Activated naive CD8-positive, alpha-beta T cell treated with anti-CD3 and anti-CD28 coated beads, Interleukin-2, amount 50 U/mL, for 24 hours (primary cell): ENCODE measurements around the gene USP32.
A peak's percentile ranks its signal among the peaks of the same experiment; 100 is the strongest.

Source experiments
- ATAC-seq: fragments of 150-1000 bp; cut with Tn5 transposase; one replicate; pipeline ENCODE4 v1.10.0; 2021
- DNase-seq: peaks from one replicate; pipeline ENCODE4 v3.0.0; 2021
- H3K27ac Mint-ChIP-seq: one replicate; pipeline ENCODE4 v1.8.0; 2021; ENCODE audit warnings: mild to moderate bottlenecking, mixed read lengths
- H3K27me3 Mint-ChIP-seq: one replicate; pipeline ENCODE4 v1.8.0; 2021; ENCODE audit warnings: mixed read lengths
- H3K36me3 Mint-ChIP-seq: one replicate; pipeline ENCODE4 v1.8.0; 2021; ENCODE audit warnings: low read depth, mixed read lengths
- H3K4me1 Mint-ChIP-seq: one replicate; pipeline ENCODE4 v1.8.0; 2021; ENCODE audit warnings: mixed read lengths
- H3K4me3 Mint-ChIP-seq: one replicate; pipeline ENCODE4 v1.8.0; 2021; ENCODE audit warnings: mild to moderate bottlenecking, moderate library complexity, mixed read lengths
- H3K9me3 Mint-ChIP-seq: one replicate; pipeline ENCODE4 v1.8.0; 2021; ENCODE audit warnings: mixed read lengths

Gene USP32

DNA sequence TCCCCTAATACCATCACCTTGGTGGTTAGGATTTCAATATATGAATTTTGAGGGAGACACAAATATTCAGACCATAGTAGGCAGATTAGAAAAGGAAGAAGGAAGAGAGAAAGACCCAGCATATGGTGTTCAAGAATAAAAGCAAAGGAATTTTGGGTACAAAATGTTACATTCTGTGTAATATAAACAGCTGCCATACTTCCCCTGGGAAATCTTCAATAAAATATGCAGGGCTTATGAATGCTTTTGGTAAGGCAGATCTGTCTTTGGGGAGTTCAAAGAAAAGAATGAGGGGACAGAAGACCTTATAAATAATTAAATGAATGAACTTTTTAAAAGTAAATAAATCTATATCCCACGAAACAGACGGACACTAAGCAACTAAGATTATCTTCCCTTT lies 91.9 kb downstream of the USP32 start:
- Mint-ChIP-seq H3K36me3 (peaks cover 6% of the 10 kb centered on the region), H3K27ac (no peak overlapping the region), H3K9me3 (no peaks in the 10 kb centered on the region), H3K4me1 (peaks cover 17% of the 10 kb centered on the region), H3K27me3 (no peaks in the 10 kb centered on the region), H3K4me3 (no peak overlapping the region)
- DNase-seq (no peak), ATAC-seq (no peak)

- Mint-ChIP-seq H3K4me1 (no peaks in the 10 kb centered on the region), H3K4me3 (no peak overlapping the region), H3K9me3 (no peaks in the 10 kb centered on the region), H3K36me3 (peaks cover 12% of the 10 kb centered on the region), H3K27me3 (no peaks in the 10 kb centered on the region), H3K27ac (no peak overlapping the region)
- ATAC-seq (no peak), DNase-seq (no peak)
Observed at GRCh38 chr17:60297760-60298401, 94.1 kb downstream of the USP32 start.

DNA sequence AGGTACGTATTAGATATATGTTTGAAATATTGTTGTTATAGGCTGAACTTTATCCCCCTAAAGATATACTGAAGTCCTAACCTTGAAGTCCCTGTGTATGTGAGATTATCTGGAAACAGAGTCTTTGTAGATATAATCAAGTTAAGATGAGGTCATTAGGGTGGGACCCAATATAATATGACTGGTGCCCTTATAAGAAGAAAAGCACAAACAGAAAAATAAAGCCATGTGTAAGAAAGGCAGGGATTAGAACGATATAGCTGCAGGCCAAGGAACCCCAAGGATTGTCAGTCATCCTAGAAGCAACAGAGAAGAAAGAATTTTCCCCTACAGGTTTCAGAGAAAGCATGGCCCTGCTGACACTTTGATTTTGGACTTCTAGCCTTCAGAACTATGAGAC lies 95.8 kb downstream of the USP32 start:
- Mint-ChIP-seq H3K4me3 (no peak overlapping the region), H3K27ac (no peak overlapping the region), H3K36me3 (peaks cover 16% of the 10 kb centered on the region), H3K27me3 (no peaks in the 10 kb centered on the region), H3K4me1 (no peaks in the 10 kb centered on the region), H3K9me3 (no peaks in the 10 kb centered on the region)
- DNase-seq, result no peak
- no peak for ATAC-seq

- DNase-seq (no peak), ATAC-seq (no peak)
- no peak overlapping the region for H3K4me3 Mint-ChIP-seq
- no peaks in the 10 kb centered on the region for H3K9me3 Mint-ChIP-seq
- H3K27me3 Mint-ChIP-seq, result no peaks in the 10 kb centered on the region
- H3K4me1 Mint-ChIP-seq, result no peaks in the 10 kb centered on the region
- H3K36me3 Mint-ChIP-seq, result peaks cover 16% of the 10 kb centered on the region
- H3K27ac Mint-ChIP-seq, result no peak overlapping the region
Observed at GRCh38 chr17:60293580-60294335, 98.2 kb downstream of the USP32 start.

DNA sequence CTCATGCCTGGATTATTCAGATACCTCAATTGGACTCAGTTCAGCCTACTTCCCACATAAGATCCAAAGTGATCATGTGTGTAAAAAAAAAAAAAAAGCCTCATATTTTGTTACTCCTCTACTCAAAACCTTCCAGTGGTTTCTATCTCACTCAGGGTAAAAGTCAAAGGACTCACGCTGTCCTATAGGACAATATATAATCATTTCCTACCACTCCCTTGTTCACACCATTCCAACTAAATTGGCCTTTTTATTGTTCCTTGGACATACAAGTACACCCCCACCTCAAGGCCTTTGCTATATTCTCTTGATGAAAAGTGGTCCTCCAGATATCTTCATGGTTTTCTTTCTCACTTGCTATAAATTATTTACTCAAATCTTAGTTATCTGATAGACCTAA lies 99.2 kb downstream of the USP32 start:
- DNase-seq, result no peak
- peaks cover 16% of the 10 kb centered on the region for H3K36me3 Mint-ChIP-seq
- no peak for ATAC-seq
- H3K4me1 Mint-ChIP-seq, result no peaks in the 10 kb centered on the region
- H3K27me3 Mint-ChIP-seq, result no peaks in the 10 kb centered on the region
- H3K9me3 Mint-ChIP-seq, result no peaks in the 10 kb centered on the region
- no peak overlapping the region for H3K27ac Mint-ChIP-seq
- H3K4me3 Mint-ChIP-seq, result no peak overlapping the region

GRCh38 chr17:60284709-60285108 lies 107.2 kb downstream of the USP32 start:
- no peaks in the 10 kb centered on the region for H3K4me1 Mint-ChIP-seq
- ATAC-seq, result no peak
- H3K27me3 Mint-ChIP-seq, result no peaks in the 10 kb centered on the region
- H3K27ac Mint-ChIP-seq, result peak overlapping the region; percentile 4
- H3K4me3 Mint-ChIP-seq, result no peak overlapping the region
- peaks cover 11% of the 10 kb centered on the region for H3K36me3 Mint-ChIP-seq
- no peak for DNase-seq
- no peaks in the 10 kb centered on the region for H3K9me3 Mint-ChIP-seq

GRCh38 chr17:60283816-60284215 lies 108.1 kb downstream of the USP32 start:
- ATAC-seq, result no peak
- DNase-seq, result no peak
- no peaks in the 10 kb centered on the region for H3K4me1 Mint-ChIP-seq
- H3K27me3 Mint-ChIP-seq, result no peaks in the 10 kb centered on the region
- no peak overlapping the region for H3K4me3 Mint-ChIP-seq
- no peaks in the 10 kb centered on the region for H3K9me3 Mint-ChIP-seq
- H3K27ac Mint-ChIP-seq, result no peak overlapping the region
- peaks cover 11% of the 10 kb centered on the region for H3K36me3 Mint-ChIP-seq

GRCh38 chr17:60280673-60281072 lies 111.3 kb downstream of the USP32 start:
- Mint-ChIP-seq H3K4me3 (no peak overlapping the region), H3K27ac (no peak overlapping the region), H3K27me3 (no peaks in the 10 kb centered on the region), H3K9me3 (no peaks in the 10 kb centered on the region), H3K36me3 (peaks cover 4% of the 10 kb centered on the region), H3K4me1 (peaks cover 2% of the 10 kb centered on the region)
- DNase-seq (no peak), ATAC-seq (no peak)

GRCh38 chr17:60278237-60278636 lies 113.7 kb downstream of the USP32 start:
- ATAC-seq (no peak), DNase-seq (no peak)
- no peaks in the 10 kb centered on the region for H3K36me3 Mint-ChIP-seq
- H3K27me3 Mint-ChIP-seq, result no peaks in the 10 kb centered on the region
- H3K4me1 Mint-ChIP-seq, result peaks cover 2% of the 10 kb centered on the region
- H3K27ac Mint-ChIP-seq, result no peak overlapping the region
- no peaks in the 10 kb centered on the region for H3K9me3 Mint-ChIP-seq
- H3K4me3 Mint-ChIP-seq, result no peak overlapping the region

GRCh38 chr17:60277258-60277657 lies 114.7 kb downstream of the USP32 start:
- DNase-seq (no peak), ATAC-seq (no peak)
- Mint-ChIP-seq H3K4me3 (no peak overlapping the region), H3K27ac (no peak overlapping the region), H3K27me3 (no peaks in the 10 kb centered on the region), H3K4me1 (peaks cover 2% of the 10 kb centered on the region), H3K9me3 (no peaks in the 10 kb centered on the region), H3K36me3 (peaks cover 3% of the 10 kb centered on the region)

GRCh38 chr17:60269417-60269816 lies 122.5 kb downstream of the USP32 start:
- Mint-ChIP-seq H3K4me3 (no peak overlapping the region), H3K27ac (no peak overlapping the region), H3K36me3 (peaks cover 14% of the 10 kb centered on the region), H3K4me1 (no peaks in the 10 kb centered on the region), H3K27me3 (no peaks in the 10 kb centered on the region), H3K9me3 (no peaks in the 10 kb centered on the region)
- ATAC-seq (no peak), DNase-seq (no peak)

DNA sequence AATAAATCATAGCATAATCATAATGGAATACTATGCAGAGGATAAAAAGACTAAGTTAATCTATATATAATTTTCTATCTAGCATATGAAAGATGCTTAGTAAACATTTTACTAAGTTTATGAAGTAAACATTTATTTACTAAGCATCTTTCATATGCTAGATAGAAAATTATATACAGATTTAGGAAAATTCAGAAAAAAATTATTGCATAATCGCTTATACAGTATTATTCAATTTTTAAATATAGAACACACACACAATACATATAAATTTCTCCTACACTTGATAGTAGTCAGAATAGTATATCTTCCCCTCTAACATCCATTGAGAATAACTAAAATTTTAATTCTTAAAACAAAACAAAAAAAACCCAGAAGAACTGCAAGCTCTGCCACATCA lies 131.4 kb downstream of the USP32 start:
- DNase-seq (no peak), ATAC-seq (no peak)
- peaks cover 20% of the 10 kb centered on the region for H3K36me3 Mint-ChIP-seq
- H3K4me1 Mint-ChIP-seq, result no peaks in the 10 kb centered on the region
- no peak overlapping the region for H3K27ac Mint-ChIP-seq
- no peaks in the 10 kb centered on the region for H3K9me3 Mint-ChIP-seq
- no peak overlapping the region for H3K4me3 Mint-ChIP-seq
- H3K27me3 Mint-ChIP-seq, result no peaks in the 10 kb centered on the region

DNA sequence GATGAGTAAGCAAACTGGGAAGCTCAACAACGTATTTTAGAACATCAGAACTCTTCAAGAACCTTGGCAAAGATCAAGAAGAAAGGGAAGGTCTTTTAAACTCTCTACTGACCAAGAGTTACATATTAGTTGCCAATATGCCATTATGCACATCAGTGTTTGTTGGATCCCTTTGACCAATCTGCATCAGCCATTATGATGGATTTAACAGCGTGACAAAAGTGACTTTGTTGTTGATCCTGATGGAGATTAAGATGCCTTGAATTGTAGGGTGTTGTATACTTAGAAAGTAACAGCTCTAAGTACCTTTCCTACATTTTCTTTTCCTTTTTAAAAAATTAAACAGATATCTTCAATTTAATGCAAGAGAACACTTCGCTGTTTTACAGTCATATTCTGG lies 133.6 kb downstream of the USP32 start:
- no peaks in the 10 kb centered on the region for H3K27me3 Mint-ChIP-seq
- H3K27ac Mint-ChIP-seq, result no peak overlapping the region
- H3K4me1 Mint-ChIP-seq, result no peaks in the 10 kb centered on the region
- peaks cover 20% of the 10 kb centered on the region for H3K36me3 Mint-ChIP-seq
- DNase-seq (no peak), ATAC-seq (no peak)
- H3K9me3 Mint-ChIP-seq, result no peaks in the 10 kb centered on the region
- H3K4me3 Mint-ChIP-seq, result no peak overlapping the region

GRCh38 chr17:60256174-60256573 lies 135.8 kb downstream of the USP32 start:
- Mint-ChIP-seq H3K4me3 (no peak overlapping the region), H3K9me3 (no peaks in the 10 kb centered on the region), H3K27me3 (no peaks in the 10 kb centered on the region), H3K27ac (no peak overlapping the region), H3K36me3 (peaks cover 22% of the 10 kb centered on the region), H3K4me1 (no peaks in the 10 kb centered on the region)
- no peak for DNase-seq
- no peak for ATAC-seq

GRCh38 chr17:60253048-60253447 lies 138.9 kb downstream of the USP32 start:
- H3K4me3 Mint-ChIP-seq, result no peak overlapping the region
- H3K36me3 Mint-ChIP-seq, result peaks cover 37% of the 10 kb centered on the region
- no peaks in the 10 kb centered on the region for H3K4me1 Mint-ChIP-seq
- DNase-seq, result no peak
- no peak overlapping the region for H3K27ac Mint-ChIP-seq
- H3K27me3 Mint-ChIP-seq, result no peaks in the 10 kb centered on the region
- H3K9me3 Mint-ChIP-seq, result peaks cover 2% of the 10 kb centered on the region
- ATAC-seq, result no peak
